GM23338 (cell line): Measurements from ENCODE around the gene MMP1.

Experiments used
- CREB1 ChIP-seq: fragments of 250-450 bp; sonication (Bioruptor Pico); IDR thresholded peaks from 2 replicates; pipeline ENCODE4 v1.5.0; 2020; ENCODE audit warnings: low read depth, mild to moderate bottlenecking, moderate library complexity
- EZH2 ChIP-seq: fragments of 200-600 bp; sonication (generic); IDR thresholded peaks from one replicate; pipeline ENCODE4 v1.8.0; 2017; ENCODE audit warnings: antibody characterized with exemption, mild to moderate bottlenecking, low read depth; ENCODE audit not compliant: unreplicated experiment
- TF ChIP-seq, protein P1 (sequence below), 2 experiments: fragments of 200-600 bp in 1 of 2; sonication (generic) in 1 of 2; conservative IDR thresholded peaks; 2 replicates each; pipeline versions ENCODE4 v1.5.1 to v1.6.1; 2016 to 2017; ENCODE audit warnings: antibody characterized with exemption in 2 of 2, low read depth in 2 of 2, mild to moderate bottlenecking in 2 of 2, moderate library complexity in 1 of 2

DNA sequence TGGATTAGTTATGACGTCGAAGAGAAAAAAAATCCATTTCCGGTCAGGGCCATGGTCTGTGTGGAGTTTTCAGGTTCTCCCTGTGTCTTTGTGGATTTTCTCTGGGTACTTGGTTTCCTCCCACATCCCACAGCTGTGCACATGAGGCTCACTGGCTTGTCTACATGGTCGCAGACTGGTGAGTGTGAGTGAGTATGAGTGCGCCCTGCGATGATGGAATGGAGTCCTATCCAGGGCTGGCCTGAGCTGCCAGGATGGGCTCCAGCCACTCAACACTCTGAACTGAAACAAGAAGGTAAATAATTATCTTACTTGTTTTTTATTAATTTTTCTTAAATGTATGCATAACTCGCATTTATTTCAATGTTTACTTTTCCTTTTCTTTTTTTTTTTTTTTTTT, 34.7 kb upstream of the MMP1 start:
- TF ChIP-seq, protein P1, sequence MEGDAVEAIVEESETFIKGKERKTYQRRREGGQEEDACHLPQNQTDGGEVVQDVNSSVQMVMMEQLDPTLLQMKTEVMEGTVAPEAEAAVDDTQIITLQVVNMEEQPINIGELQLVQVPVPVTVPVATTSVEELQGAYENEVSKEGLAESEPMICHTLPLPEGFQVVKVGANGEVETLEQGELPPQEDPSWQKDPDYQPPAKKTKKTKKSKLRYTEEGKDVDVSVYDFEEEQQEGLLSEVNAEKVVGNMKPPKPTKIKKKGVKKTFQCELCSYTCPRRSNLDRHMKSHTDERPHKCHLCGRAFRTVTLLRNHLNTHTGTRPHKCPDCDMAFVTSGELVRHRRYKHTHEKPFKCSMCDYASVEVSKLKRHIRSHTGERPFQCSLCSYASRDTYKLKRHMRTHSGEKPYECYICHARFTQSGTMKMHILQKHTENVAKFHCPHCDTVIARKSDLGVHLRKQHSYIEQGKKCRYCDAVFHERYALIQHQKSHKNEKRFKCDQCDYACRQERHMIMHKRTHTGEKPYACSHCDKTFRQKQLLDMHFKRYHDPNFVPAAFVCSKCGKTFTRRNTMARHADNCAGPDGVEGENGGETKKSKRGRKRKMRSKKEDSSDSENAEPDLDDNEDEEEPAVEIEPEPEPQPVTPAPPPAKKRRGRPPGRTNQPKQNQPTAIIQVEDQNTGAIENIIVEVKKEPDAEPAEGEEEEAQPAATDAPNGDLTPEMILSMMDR (conservative IDR thresholded peaks at IDR 0.05; ENCODE audit: low read depth in 2 of 2): no peak
- TF ChIP-seq EZH2: no peak
- TF ChIP-seq CREB1: no peak
